ENCODE data around the gene ABCC3.
A peak's percentile ranks its signal among the peaks of the same experiment; 100 is the strongest.
"Not testable (repeated sequence)": the region's sequence is repeated elsewhere in the genome, so short reads cannot be mapped to it uniquely, and the experiment has no call there.

Gene ABCC3

GRCh38 chr17:50721194-50722010 lies 86.7 kb downstream of the ABCC3 start:
- no peak for TF ChIP-seq CTCF (IDR thresholded peaks at IDR 0.05)
- Histone ChIP-seq H3K27ac (peak overlapping the region; percentile 30 to 97), H3K4me3 (peak overlapping the region; percentile 97)
- no peak for DNase-seq (ENCODE audit: low spot score)

- no peak overlapping the region for H3K27ac ChIP-seq
- H3K4me3 ChIP-seq: peak overlapping the region; percentile 33
- DNase-seq (ENCODE audit: low spot score): no peak
- no peak for TF ChIP-seq CTCF (IDR thresholded peaks at IDR 0.05)
Observed at GRCh38 chr17:50722746-50723145, 88.1 kb downstream of the ABCC3 start.

- not testable (repeated sequence) for DNase-seq (ENCODE audit: low spot score); H3K27ac ChIP-seq; H3K4me3 ChIP-seq
Observed at GRCh38 chr17:50724622-50725021, 89.9 kb downstream of the ABCC3 start.

GRCh38 chr17:50725769-50726655 lies 91.3 kb downstream of the ABCC3 start:
- DNase-seq (ENCODE audit: low spot score): no peak
- Histone ChIP-seq H3K27ac (no peak overlapping the region), H3K4me3 (no peak overlapping the region)
- TF ChIP-seq CTCF (IDR thresholded peaks at IDR 0.05): no peak

GRCh38 chr17:50728112-50728429 lies 93.4 kb downstream of the ABCC3 start:
- no peak for DNase-seq (ENCODE audit: low spot score)
- TF ChIP-seq CTCF (IDR thresholded peaks at IDR 0.05): no peak
- Histone ChIP-seq H3K27ac (no peak overlapping the region), H3K4me3 (no peak overlapping the region)

- H3K27ac ChIP-seq: no peak overlapping the region
- TF ChIP-seq CTCF (IDR thresholded peaks at IDR 0.05): no peak
- H3K4me3 ChIP-seq: no peak overlapping the region
- DNase-seq (ENCODE audit: low spot score): no peak
Observed at GRCh38 chr17:50728881-50729765, 94.4 kb downstream of the ABCC3 start.
